HEK293T (cell line): ENCODE measurements around the gene SLC22A1.

Source experiments
- ARNT ChIP-seq: fragments of 450-650 bp; IDR thresholded peaks from 2 replicates; pipeline ENCODE4 v1.6.1; 2017; ENCODE audit warnings: mild to moderate bottlenecking
- BHLHE40 ChIP-seq: fragments of 450-650 bp; IDR thresholded peaks from 2 replicates; pipeline ENCODE4 v1.6.1; 2016; ENCODE audit warnings: mild to moderate bottlenecking, moderate library complexity, borderline replicate concordance
- ELF4 ChIP-seq: fragments of 450-650 bp; IDR thresholded peaks from 2 replicates; pipeline ENCODE4 v1.6.1; 2017; ENCODE audit warnings: antibody characterized with exemption
- FOXA1 ChIP-seq: fragments of 450-650 bp; IDR thresholded peaks from 2 replicates; pipeline ENCODE4 v1.6.1; 2016; ENCODE audit warnings: mild to moderate bottlenecking
- FOXK2 ChIP-seq: fragments of 450-650 bp; IDR thresholded peaks from 2 replicates; pipeline ENCODE4 v1.6.1; 2016; ENCODE audit warnings: mild to moderate bottlenecking
- HDGF ChIP-seq: fragments of 450-650 bp; IDR thresholded peaks from 2 replicates; pipeline ENCODE4 v1.6.1; 2017; ENCODE audit warnings: antibody characterized with exemption, borderline replicate concordance
- L3MBTL2 ChIP-seq: fragments of 450-650 bp; conservative IDR thresholded peaks from 2 replicates; pipeline ENCODE4 v1.6.1; 2016; ENCODE audit warnings: mild to moderate bottlenecking
- LEF1 ChIP-seq: fragments of 450-650 bp; IDR thresholded peaks from 2 replicates; pipeline ENCODE4 v1.6.1; 2017; ENCODE audit warnings: mild to moderate bottlenecking, borderline replicate concordance
- NFRKB ChIP-seq: fragments of 450-650 bp; IDR thresholded peaks from 2 replicates; pipeline ENCODE4 v1.6.1; 2016; ENCODE audit warnings: mild to moderate bottlenecking, moderate library complexity
- PKNOX1 ChIP-seq: fragments of 450-650 bp; IDR thresholded peaks from 2 replicates; pipeline ENCODE4 v1.6.1; 2016
- SP1 ChIP-seq: fragments of 450-650 bp; IDR thresholded peaks from 2 replicates; pipeline ENCODE4 v1.6.1; 2017
- SUZ12 ChIP-seq: fragments of 450-650 bp; IDR thresholded peaks from 2 replicates; pipeline ENCODE4 v1.6.1; 2016; ENCODE audit warnings: mild to moderate bottlenecking
- ZNF384 ChIP-seq: fragments of 450-650 bp; IDR thresholded peaks from 2 replicates; pipeline ENCODE4 v1.6.1; 2016

GRCh38 chr6:160093946-160094345 is 27.7 kb upstream of the SLC22A1 start:
- no peak for TF ChIP-seq ELF4
- no peak for TF ChIP-seq ZNF384
- no peak for TF ChIP-seq SP1
- no peak for TF ChIP-seq FOXK2
- no peak for TF ChIP-seq FOXA1
- TF ChIP-seq NFRKB = no peak
- no peak for TF ChIP-seq HDGF
- no peak for TF ChIP-seq LEF1
- no peak for TF ChIP-seq PKNOX1
- TF ChIP-seq ARNT = no peak
- TF ChIP-seq L3MBTL2 = no peak
- no peak for TF ChIP-seq BHLHE40
- TF ChIP-seq SUZ12 = no peak
